HG03469 (cell line): ENCODE data around the gene SUCLG1.

Source experiments
- ATAC-seq: cut with Tn5 transposase; IDR thresholded peaks from one replicate; pipeline ENCODE4 v1.9.1; 2021; ENCODE audit warnings: mild to moderate bottlenecking, moderate library complexity, moderate number of reproducible peaks; ENCODE audit not compliant: unreplicated experiment

The SUCLG1 gene

DNA sequence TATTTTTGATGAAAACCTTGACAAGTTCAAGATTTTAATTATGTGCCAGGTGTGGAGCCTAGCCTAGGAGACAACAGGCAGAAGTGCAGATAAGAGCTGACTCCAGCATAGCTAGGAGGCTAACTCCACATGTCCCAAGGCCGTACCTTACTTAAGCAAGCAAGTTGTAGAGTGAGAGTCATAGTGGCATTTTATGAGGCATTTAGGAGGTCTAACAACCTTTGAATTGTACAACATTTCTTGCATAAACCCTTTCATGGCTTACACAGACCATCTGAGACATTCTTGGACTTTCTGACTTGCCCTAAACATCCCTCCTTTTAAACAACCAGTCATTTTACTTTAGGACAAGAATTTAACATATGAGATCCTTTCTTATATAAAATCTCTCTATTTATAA, 8.3 kb upstream of the SUCLG1 start:
- ATAC-seq: no peak

DNA sequence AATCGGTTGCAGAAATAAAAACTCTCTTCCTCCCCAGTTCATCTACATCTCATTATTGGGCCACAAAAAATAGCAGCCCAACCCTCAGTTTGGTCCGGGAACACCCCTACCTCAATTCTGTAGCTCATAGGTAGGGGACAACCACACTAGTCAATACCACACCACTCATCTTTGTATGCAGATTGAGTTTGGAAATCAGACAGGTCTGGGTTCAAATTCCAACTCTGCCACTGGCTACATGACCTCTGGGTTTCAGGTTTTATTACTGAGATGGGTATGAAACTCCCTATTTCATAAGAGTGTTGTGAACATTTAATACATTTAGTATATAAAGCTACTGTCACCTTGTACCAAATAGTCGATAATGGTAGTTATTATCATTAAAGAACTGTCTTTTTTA, 2.2 kb upstream of the SUCLG1 start:
- ATAC-seq: no peak

DNA sequence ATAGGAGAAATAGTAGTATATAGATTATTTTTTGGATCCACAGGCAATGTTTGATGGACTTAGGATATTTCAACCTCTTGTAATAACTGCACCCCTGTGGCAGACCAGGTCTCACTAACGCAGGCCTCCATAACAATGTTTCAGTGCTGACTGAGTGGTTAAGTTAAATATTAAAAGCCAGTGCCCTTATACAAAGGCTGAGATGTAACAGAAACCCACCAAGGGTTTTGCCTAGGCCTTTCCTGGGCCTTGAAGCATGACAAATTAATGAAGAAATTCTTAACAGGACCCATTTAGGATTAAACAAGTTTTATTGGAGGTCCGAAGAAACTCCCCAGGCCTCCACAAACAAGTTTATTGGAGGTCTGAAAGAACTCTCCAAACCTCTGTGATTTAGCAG, 1.6 kb upstream of the SUCLG1 start:
- ATAC-seq: no peak

DNA sequence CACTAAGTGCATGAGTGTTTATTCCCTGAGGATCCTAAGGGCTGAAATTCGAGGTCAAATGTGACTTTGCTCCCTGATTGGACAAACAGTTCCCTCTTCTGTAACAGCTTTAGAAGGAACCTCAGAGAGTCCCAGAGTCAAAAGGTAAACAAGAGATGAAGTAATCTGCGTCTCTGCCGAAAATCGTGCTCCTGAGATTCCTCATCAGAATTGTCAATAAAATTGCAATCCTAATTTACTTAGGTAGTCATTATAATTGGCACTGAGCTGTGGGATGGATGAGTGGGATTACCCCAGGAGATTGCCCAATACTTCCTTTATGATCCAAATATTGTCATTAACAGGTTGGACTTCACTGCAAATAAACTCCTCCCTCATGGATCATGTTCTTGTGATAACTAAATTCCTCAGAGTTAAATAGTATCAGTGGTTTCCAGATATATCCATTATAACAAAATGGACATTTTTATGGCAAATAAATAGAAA, 907 bp upstream of the SUCLG1 start:
- no peak for ATAC-seq

DNA sequence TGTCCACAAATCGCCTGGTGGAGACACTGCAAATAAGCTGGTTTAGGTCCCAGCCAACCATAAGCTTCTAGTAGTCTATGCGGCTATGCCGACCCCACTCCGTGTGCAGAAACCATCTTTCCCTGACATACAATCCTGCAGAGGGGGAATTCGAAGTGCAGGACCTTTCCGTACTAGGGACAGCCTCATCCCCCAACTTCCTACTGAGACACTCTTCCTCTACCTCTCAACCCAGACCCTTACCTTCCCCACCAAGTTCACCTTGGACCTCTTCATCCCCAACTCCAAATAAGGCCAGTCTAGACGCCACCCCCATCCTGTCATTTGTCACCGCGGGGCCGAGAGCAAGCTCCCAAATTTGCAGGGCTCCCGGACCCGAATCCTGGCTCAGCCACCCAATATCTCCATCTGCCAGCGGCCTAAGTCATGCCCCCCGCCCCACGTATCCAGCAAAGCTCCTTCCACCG, 496 bp downstream of the SUCLG1 start:
- ATAC-seq: no peak

DNA sequence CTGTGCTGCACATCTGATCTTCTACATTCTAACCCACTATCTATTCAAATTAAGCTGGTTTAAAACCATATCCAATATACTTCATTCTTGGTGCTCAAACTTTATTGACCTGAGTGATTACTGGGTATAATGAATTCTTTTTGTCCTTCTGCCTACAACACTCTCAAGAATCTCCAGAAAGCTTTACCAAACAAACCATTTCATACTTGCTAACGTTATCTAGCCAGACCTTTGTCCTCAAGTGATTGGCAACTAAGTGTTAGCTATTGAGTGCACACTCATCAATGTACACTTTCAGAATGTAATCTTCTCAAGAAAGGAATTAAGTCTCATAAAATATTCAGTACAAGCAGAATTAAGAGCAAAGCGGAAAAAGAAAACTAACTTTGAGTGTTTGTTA, 1.4 kb downstream of the SUCLG1 start:
- ATAC-seq: no peak

DNA sequence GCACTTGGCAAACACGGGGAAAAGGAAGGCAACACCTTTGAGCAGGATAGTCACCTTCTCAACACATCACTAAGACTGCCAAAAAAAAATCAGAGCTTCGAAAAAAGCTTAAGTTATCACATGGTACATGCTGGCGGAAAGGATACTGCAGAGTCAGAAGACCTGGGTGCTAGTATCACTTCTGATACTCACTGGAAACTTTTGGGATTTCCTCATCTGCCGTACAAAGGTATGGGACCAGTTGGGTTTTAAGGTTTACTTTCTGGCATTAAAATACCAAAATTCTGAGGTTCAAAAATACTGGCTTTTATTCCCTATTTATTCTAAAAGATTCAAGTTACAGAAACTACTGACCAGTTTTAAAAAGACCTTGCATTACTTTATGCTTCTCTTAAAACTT, 2.9 kb downstream of the SUCLG1 start:
- no peak for ATAC-seq

DNA sequence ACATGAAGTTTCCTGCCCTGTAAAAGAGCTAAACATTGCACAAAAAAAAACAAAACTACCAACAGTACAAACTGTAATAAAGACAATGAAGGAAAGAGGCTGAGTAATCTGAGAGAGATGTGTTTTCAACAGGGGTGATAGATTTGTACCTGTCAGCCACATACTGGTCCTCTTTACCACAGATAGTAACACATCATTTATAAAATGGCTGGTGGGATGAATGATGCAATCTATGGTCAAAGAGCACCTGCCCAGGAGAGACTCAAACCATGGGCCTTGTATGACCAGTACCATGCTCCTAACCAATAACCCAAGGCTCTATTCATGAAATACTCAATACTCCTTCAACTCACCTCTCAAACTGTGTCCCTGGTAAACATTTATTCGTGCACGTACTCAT, 4.5 kb downstream of the SUCLG1 start:
- no peak for ATAC-seq

DNA sequence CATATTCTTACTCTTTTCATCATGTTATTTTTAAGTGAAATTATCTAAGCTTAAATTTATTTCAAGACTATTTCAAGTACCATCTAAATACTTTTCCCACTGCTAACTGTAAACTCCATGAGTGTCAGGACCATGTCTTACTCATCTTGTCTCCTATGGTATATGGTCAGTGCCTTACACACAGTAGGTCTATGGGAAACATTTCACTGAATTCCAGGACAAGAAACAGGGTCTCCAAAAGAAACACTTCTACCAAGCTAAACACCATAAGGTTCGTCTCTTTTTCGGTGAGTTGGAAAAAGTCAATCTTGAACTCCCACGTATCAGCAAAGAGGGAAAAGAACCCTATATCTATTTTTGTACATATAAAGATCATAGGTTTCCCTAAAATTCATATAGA, 6.5 kb downstream of the SUCLG1 start:
- ATAC-seq: no peak

DNA sequence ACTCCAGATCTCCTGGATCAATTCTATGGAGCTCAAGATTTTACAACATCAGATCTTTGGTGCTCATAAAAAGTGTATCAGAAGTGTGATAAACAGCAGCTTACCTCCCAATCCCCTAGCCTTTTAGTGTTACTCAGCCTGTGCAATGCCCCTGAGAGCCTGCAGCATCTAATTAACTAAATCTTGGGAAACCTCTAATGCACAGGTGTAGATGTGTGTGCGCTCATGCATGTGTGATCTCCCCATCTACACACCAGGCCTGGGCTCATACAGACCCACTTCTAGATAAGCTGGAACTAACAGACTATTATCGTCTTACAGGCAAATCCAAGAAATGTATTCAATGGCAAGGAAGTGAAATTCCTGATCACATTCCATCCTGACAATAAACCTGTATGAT, 7.5 kb downstream of the SUCLG1 start:
- ATAC-seq: no peak

DNA sequence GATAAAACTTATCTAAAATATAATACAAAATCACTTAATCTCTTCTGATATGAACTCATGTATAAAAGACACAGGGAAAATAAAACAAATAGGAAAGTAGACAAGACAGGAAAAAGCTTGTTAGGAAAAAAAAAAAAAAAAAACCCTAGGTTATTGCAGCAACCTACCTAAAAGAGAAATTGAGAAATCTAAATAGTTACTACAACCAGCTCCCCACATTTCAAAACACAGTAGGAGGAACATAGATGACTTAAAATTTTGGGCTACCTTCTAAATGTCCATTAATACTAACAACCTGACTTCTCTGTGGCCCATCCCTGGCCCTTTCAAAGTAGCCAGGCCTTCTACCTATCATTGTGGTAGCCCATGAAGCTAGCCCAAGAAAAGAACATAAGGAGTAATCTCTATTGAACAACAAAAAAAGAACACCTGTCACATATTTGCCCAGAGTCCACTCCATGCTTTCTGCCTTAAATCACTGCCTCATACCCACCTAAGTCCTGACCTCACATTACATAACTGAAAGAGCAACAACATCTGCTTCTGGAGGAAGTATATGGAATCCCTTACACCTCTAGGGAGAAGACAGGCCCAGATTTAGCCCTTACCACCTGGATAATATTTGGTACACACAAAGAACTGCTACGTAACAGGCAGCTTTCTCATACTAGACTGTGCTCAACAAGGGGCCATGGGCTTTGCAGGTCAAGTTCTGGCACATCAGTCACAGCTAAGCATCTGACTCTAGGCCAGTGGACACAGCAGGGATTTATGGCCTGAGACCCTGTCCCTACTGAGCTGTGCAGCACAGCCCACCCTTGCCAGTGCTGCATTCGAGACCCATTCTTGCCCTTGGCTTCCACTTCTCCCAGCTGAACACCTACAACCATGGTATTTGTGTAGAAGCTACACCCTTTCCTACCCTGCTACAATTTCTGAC, 8.5 kb downstream of the SUCLG1 start:
- ATAC-seq: no peak

DNA sequence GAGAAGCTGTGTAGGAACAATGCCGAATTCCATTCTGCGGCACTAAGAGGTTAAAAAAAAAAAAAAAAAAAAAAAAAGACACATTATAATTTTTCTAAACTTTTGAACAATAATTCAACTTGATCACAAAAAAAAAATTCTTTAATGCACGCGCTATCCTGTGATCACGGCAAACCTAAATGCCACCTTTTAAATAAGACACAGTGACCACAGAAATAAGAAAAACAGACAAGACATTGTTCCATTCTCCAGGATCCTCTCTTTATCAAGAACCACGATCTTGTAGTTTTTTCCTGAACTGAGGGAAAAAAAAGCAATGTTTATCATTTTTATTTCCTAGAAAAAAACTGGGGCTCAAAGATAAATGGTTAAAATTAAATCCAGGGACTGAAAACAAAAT, 9.4 kb downstream of the SUCLG1 start:
- ATAC-seq: no peak

DNA sequence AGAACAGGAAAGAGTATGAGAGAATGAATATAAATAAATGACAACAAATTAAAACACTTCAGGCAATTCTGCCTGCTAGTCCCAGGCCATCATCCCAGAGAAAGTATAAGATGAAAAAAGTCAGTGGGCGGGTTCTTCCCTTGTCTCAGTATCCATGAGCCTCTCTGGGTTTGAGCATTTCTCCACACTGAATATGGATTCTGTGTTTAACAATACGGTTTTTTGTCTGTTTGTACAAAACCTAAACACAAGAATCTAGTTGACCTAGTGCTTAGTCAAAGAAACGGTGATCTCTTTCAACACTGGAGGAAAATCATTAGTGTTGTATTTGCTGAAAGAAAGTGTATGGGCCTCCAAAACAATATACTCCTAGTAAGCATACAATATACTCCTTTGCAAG, 10.0 kb downstream of the SUCLG1 start:
- ATAC-seq: no peak

DNA sequence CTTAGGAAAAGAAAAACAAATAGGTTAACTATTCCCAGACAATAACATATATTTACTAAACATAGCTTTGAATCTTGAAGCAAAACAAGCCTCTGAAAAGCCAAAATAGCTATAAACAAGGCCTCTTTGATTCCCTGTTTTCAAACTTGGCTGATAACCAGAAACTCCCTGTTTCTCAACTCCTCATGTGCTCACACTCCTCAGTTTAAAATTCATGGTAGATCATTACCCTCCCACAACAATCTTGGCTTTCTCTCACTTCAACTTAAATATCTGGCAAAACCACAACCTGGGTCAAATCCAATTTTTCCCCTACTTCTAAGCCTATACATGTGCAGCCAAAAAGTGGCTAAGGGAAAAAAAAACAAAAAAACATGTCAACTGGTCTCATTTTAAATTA, 15.6 kb downstream of the SUCLG1 start:
- ATAC-seq: no peak

DNA sequence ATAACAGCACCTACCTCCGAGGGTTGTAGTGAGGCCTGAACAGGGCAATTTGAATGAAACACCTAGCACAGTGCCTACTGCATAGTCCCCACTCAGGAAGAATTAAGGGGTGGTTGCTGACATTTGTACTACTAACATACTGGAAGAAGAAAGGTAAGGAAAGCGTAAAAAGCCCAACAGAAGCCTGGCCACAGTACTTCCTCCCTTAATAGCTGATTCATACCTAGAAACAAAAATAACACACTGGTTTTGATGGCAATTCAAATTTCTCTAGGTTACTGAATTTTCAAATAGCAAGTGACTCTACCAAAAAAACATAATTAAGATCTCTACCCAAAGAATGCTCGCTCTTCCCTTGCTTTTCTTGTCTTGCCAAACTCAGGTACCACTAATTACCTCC, 16.2 kb downstream of the SUCLG1 start:
- no peak for ATAC-seq

DNA sequence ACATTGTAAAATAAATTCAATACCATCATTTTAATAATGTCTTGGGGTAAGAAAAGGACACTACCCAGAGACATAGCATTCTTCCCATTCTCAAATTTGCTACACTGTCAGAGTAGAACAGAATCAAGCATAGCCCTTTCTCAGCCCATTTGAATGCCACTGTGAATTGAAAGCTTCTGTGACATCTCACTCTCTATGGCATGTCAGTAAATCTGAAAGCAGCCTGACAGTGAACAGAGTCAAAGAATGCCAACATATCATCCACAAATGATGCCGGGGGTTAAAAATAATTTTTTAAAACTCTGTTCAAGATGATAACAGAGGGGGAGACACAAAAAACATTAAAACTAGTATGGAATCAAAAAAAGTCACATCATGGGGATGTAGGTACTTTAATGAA, 17.6 kb downstream of the SUCLG1 start:
- ATAC-seq: no peak

DNA sequence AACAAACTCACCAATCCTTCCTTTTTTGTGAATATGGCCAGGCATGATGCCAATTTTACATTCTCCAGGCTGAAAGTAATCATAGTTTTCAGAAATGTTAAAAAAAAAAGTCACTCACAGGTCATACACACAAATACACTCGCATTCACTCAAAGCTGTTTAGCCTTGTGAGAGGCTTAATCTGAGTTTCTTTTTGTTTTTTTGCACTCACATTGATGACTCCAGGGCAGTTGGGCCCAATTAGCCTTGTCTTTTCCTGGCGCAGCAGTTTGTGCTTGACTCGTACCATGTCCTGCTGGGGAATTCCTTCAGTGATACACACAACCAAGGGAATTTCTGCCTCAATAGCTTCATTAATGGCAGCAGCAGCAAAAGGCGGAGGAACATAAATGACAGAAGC, 18.0 kb downstream of the SUCLG1 start:
- ATAC-seq: no peak

DNA sequence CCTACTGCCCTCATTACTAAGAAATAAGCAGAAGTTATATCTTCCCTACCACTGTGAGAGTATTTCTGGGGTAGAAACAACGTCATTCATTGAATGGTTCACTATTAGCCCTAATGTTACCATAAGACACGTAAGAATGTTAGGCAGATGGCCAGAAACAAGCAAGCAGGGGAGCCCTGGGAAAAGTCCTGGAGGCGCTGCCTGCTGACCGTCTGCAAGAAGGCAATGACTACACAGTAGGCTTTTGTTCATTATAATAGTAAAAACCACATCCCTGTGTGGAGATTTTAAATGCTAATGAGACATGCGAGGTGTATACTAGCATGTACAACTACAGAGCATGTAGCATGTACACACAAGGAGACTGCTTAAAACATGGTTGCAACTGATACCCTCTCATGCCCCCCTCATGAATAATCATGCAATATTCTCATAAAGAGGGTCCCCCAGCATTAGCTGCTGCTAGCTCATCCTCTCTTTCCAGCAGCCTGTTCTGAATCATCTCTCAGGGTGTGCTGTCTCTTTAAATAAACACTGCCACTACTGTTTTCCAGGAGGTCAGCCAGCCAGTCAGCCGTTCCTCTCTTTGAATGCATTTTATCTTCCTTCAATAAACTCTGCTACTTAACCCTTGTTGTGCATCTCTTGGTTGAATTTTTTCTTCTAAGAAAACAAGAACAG, 23.6 kb downstream of the SUCLG1 start:
- ATAC-seq: no peak

DNA sequence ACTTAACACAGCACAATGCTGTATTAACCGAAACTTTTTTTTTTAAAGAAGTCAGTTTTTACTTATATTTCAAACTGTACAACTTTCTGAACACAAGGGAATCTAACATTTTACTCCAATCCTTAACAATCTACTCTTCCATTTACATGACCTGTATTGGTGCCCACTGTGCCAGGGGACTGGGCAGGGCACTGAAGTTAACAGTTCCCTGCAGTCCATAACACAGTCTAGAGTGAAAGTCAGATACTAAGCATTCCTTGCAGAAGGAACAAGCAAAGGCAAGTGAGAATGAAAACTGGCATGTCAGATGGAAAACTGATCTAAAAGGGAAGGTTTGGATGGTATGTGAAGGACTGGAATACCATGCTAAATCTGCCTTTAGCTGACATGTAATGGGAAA, 29.8 kb downstream of the SUCLG1 start:
- no peak for ATAC-seq

DNA sequence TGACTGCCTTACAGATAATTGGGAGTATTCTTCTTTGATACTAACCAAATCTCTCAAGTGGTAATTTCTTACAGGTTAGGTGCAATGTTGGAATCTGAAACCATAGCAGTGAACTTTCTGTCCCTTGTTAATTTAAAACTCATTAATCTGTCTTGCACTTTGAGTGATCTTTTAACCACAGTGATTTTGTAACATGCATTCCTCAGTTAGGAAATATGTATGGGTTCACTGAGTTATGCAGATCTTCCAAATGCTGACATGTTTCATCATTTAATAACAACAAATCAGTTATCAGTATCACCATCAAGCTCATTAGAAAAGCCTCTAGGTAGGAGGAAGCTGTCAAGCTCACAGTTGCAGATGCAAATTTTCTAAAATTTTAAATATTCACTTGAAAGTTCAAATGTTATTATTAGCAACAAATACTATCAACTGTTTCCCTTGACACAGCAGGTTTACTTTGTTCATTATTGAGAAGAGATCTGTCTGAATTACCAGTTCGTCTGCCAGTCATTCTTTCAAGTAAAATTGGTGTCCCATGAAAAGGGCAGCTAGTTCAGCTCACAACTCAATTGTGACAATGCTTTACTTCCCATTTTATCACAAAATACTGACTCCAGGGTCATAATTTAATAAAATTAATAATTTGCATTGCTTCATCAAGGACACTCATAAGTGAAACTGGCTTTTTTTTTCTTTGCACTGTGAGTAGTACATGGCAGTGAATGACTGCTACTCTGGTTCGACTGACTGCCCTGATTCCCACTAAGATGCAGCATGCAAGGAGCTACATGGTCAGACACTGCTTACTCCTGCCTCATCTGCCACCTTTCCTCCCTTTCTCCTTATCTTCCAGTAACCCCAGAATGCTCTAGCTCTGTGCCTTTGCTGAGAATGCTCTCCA, 31.6 kb downstream of the SUCLG1 start:
- no peak for ATAC-seq

DNA sequence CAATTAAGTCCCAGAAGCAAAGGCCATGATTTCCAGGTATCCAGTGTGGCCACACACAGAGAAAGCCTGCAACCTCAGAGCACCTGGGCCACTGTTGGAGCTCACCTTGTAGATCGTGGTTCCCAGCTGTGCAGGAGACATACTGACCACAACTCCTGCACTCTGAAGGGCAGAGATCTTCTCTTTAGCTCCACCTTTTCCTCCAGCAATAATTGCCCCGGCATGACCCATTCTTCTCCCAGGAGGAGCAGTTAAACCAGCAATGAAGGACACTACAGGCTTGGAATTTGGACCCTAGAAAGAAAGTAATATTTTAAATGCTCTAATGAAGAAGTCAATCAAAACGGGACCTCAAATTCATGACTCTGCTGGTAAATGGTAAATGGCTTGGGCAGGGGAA, 33.8 kb downstream of the SUCLG1 start:
- ATAC-seq: no peak
